Tibial nerve (tissue), 4 donors: Measurements from ENCODE around the gene CFAP299. TPM values are rescaled to one million over a fixed set of nuclear protein-coding genes. Genes with fewer than 3 reads are reported as not detected.

ENCODE experiments used
- DNase-seq, 2 donors: peaks; one replicate each; pipeline ENCODE4 v3.0.0-alpha.2; 2019; ENCODE audit warnings: low spot score in 2 of 2
- H3K27ac ChIP-seq, 4 donors: fragments of 200-600 bp; sonication (generic) in 3 of 4; one replicate each; pipeline ENCODE4 v1.5.1; 2017 to 2019; ENCODE audit warnings: mild to moderate bottlenecking in 1 of 4
- H3K27me3 ChIP-seq, 2 donors: fragments of 200-600 bp; sonication (generic) in 1 of 2; one replicate each; pipeline versions ENCODE4 v1.5.1 to v1.6.0; 2017 to 2019
- H3K36me3 ChIP-seq, 3 donors: fragments of 200-600 bp; sonication (generic); one replicate each; pipeline ENCODE4 v1.5.1; 2018 to 2019
- H3K4me1 ChIP-seq, 4 donors: fragments of 200-600 bp; sonication (generic) in 3 of 4; one replicate each; pipeline ENCODE4 v1.5.1; 2017 to 2019
- H3K4me3 ChIP-seq, 4 donors: fragments of 200-600 bp; sonication (generic) in 3 of 4; one replicate each; pipeline ENCODE4 v1.5.1; 2017 to 2019; ENCODE audit warnings: mild to moderate bottlenecking in 1 of 4, moderate library complexity in 1 of 4
- H3K9me3 ChIP-seq, 4 donors: fragments of 200-600 bp; sonication (generic) in 3 of 4; one replicate each; pipeline ENCODE4 v1.5.1; 2017 to 2019
- EP300 ChIP-seq, 2 donors: sonication (generic); formaldehyde crosslinking; IDR thresholded peaks; one replicate each; pipeline ENCODE4 v1.6.1; 2017; ENCODE audit warnings: antibody characterized with exemption in 2 of 2, mild to moderate bottlenecking in 1 of 2
- POLR2A ChIP-seq, 2 donors: fragments of 450-650 bp; IDR thresholded peaks; one replicate each; pipeline ENCODE4 v1.6.1; 2017; ENCODE audit warnings: antibody characterized with exemption in 2 of 2, mild to moderate bottlenecking in 2 of 2, moderate library complexity in 2 of 2
- WGBS, 2 donors: methylation state at CpG; one replicate each; pipeline ENCODE4 v1.1.5; 2018; 5-methylcytosine and 5-hydroxymethylcytosine counted together
- total RNA-seq, 4 donors: library from RNA; depleted of rRNA; stranded (reverse); fragments of >200 nt; gene quantifications; one replicate each; pipeline ENCODE4 v1.1.0, GENCODE V29; 2016
- TF ChIP-seq, protein P1 (sequence below), 5 experiments: fragments of 200-600 bp in 3 of 5; fragments of 450-650 bp in 2 of 5; sonication (generic) in 3 of 5; IDR thresholded peaks; one replicate each; pipeline ENCODE4 v1.5.1; 2016 to 2019; ENCODE audit warnings: antibody characterized with exemption in 5 of 5, mild to moderate bottlenecking in 3 of 5, moderate library complexity in 2 of 5

The CFAP299 gene
- total RNA-seq, 4 donors from 2014 or later = under 0.01 to 0.87 (median 0.39) TPM; not detected in 1

DNA sequence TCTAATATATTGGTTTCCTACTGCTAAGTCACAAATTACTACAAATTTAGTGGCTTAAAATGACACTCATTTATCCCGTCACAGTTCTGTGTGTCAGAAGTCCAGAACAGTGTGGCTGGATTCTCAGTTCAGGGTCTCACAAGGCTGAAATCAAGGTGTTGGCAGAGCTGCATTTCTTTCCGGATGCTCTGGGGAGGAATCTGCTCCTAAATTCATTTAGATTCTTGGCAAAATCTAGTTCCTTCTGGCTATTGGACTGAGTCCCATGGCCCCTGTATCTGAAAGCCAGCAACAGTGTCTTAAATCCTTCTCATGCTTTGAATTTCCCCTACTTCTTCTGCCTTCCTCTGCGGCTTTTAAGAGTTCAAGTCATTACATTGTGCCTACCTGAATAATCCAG lies 591.9 kb downstream of the CFAP299 start:
- Histone ChIP-seq H3K4me3 (no peak overlapping the region), H3K27ac (no peak overlapping the region), H3K27me3 (no peaks in the 10 kb centered on the region), H3K9me3 (no peaks in the 10 kb centered on the region), H3K36me3 (no peaks in the 10 kb centered on the region), H3K4me1 (no peaks in the 10 kb centered on the region)
- DNase-seq = no peak
- TF ChIP-seq POLR2A (IDR thresholded peaks at IDR 0.05) (no peak), EP300 (IDR thresholded peaks at IDR 0.05) (no peak)
- TF ChIP-seq, protein P1, sequence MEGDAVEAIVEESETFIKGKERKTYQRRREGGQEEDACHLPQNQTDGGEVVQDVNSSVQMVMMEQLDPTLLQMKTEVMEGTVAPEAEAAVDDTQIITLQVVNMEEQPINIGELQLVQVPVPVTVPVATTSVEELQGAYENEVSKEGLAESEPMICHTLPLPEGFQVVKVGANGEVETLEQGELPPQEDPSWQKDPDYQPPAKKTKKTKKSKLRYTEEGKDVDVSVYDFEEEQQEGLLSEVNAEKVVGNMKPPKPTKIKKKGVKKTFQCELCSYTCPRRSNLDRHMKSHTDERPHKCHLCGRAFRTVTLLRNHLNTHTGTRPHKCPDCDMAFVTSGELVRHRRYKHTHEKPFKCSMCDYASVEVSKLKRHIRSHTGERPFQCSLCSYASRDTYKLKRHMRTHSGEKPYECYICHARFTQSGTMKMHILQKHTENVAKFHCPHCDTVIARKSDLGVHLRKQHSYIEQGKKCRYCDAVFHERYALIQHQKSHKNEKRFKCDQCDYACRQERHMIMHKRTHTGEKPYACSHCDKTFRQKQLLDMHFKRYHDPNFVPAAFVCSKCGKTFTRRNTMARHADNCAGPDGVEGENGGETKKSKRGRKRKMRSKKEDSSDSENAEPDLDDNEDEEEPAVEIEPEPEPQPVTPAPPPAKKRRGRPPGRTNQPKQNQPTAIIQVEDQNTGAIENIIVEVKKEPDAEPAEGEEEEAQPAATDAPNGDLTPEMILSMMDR (IDR thresholded peaks at IDR 0.05) = no peak
- WGBS, 2 donors = 71% methylated on average over 3 of the region's 3 CpGs

DNA sequence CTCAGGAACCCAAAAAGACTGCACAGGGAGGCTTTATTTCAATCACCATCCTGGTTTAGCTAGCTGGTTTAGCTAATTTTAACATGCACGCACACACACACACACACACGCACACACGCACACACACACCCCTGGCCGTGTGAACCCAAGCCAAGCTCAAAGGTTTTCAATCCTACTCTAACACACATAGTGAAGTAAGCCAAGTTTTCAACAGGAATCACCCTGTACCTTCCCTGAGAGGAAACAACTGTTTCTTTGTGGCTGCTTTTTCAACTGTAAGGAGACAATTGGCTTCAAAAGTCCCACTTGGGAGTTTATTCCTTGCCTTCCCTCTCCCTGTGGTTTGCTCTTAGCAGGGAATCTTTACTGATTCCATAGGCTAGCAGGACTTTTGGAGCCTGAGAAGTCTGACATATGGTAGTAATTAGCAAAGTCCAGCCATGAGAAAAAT lies 596.1 kb downstream of the CFAP299 start:
- no peak overlapping the region for H3K4me3 ChIP-seq
- H3K4me1 ChIP-seq = no peaks in the 10 kb centered on the region
- no peaks in the 10 kb centered on the region for H3K36me3 ChIP-seq
- TF ChIP-seq POLR2A (IDR thresholded peaks at IDR 0.05) (no peak), EP300 (IDR thresholded peaks at IDR 0.05) (no peak)
- TF ChIP-seq, protein P1 (IDR thresholded peaks at IDR 0.05) = no peak
- H3K27me3 ChIP-seq = no peaks in the 10 kb centered on the region
- 59 to 69% methylated on average over 4 of the region's 4 CpGs for WGBS, 2 donors
- H3K9me3 ChIP-seq = no peaks in the 10 kb centered on the region
- H3K27ac ChIP-seq = no peak overlapping the region
- no peak for DNase-seq

DNA sequence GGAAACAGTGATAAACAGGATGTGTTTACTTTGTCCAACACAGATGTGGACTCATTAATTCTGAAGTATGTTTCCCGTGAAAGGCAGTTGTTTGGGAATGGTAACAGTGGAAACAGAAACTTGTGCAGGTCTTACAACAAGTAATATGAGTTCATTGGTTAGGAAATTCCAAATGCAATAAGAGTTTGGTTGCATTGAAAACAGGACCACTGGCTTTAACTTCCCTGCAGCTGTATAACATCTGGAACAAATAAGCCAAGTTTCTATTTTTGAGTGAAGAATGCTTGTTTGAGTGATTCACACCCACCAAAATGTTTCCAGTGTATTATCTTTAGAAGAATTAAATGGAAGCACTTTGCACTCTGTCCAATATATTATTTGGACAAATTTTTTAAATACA lies 612.6 kb downstream of the CFAP299 start:
- Histone ChIP-seq H3K4me3 (no peak overlapping the region), H3K9me3 (no peaks in the 10 kb centered on the region), H3K36me3 (no peaks in the 10 kb centered on the region), H3K27ac (no peak overlapping the region), H3K4me1 (no peaks in the 10 kb centered on the region), H3K27me3 (no peaks in the 10 kb centered on the region)
- no peak for DNase-seq
- 41 to 43% methylated on average over 1 of the region's 1 CpG for WGBS, 2 donors
- TF ChIP-seq EP300 (IDR thresholded peaks at IDR 0.05) = no peak
- no peak for TF ChIP-seq POLR2A (IDR thresholded peaks at IDR 0.05)
- TF ChIP-seq, protein P1 (IDR thresholded peaks at IDR 0.05) = no peak

DNA sequence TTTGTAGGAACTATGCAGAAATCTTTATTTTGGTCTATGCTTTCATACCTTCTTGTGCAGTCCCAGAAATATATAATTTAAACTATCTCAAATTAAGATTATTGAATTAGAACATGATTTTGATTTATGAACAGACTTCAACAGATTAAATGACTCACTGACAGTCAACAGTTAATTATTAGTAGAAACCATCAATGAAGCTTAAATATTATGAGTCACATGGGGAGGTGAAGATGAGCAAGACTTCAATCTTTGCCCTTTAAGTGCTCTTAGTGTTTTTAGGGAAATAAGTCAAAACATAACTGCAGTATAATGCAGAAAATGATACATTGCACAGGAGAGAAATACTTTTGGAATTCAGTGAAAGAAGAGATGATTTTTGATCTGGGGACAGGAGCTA lies 613.5 kb downstream of the CFAP299 start:
- Histone ChIP-seq H3K36me3 (no peaks in the 10 kb centered on the region), H3K27ac (no peak overlapping the region), H3K9me3 (no peaks in the 10 kb centered on the region)

DNA sequence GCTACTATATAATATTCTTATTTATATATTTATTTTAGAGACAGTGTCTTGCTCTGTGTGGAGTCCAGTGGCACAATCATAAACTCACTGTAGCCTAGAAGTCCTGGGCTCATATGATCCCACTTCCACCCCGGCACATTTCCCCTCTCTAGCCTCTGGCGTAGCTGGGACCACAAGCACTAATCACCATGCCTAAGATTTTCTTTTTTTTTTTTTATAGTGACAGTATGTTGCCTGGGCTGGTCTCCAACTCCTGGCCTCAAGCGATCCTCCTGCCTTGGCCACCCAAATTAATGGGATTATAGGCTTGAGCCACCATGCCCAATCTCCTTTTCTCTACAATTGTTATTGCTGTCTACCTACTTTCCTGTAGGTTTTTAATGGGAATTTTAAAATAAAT lies 620.9 kb downstream of the CFAP299 start:
- Histone ChIP-seq H3K27ac (no peak overlapping the region), H3K4me3 (no peak overlapping the region), H3K36me3 (no peaks in the 10 kb centered on the region), H3K27me3 (no peaks in the 10 kb centered on the region), H3K4me1 (no peaks in the 10 kb centered on the region), H3K9me3 (no peaks in the 10 kb centered on the region)
- TF ChIP-seq EP300 (IDR thresholded peaks at IDR 0.05) (no peak), POLR2A (IDR thresholded peaks at IDR 0.05) (no peak)
- TF ChIP-seq, protein P1 (IDR thresholded peaks at IDR 0.05) = no peak
- no peak for DNase-seq
- WGBS, 2 donors = 84 to 87% methylated on average over 3 of the region's 3 CpGs

More for the DNA sequence above, 613.5 kb downstream of the CFAP299 start:
- H3K4me3 ChIP-seq = no peak overlapping the region
- H3K4me1 ChIP-seq = no peaks in the 10 kb centered on the region
- no peaks in the 10 kb centered on the region for H3K27me3 ChIP-seq
- TF ChIP-seq, protein P1 (IDR thresholded peaks at IDR 0.05) = no peak
- TF ChIP-seq EP300 (IDR thresholded peaks at IDR 0.05) = no peak
- no peak for DNase-seq
